SK-N-SH treated with all-trans-retinoic acid at 6 μM for 48 hours (cell line): ENCODE results near the gene C2orf78.
"Not testable (repeated sequence)": the region's sequence is repeated elsewhere in the genome, so short reads cannot be mapped to it uniquely, and the experiment has no call there.

Experiments
- BACH2 ChIP-seq: fragments of 250-450 bp; sonication (Bioruptor Pico); IDR thresholded peaks from 2 replicates; pipeline ENCODE4 v1.9.0; 2021; ENCODE audit warnings: mild to moderate bottlenecking, borderline replicate concordance
- CSRNP3 ChIP-seq: fragments of 250-450 bp; sonication (Bioruptor Pico); IDR thresholded peaks from 2 replicates; pipeline ENCODE4 v1.5.1; 2021; ENCODE audit warnings: mild to moderate bottlenecking, moderate library complexity
- ESRRG ChIP-seq: fragments of 250-450 bp; sonication (Bioruptor Pico); IDR thresholded peaks from 2 replicates; pipeline ENCODE4 v1.6.1; 2021; ENCODE audit warnings: mild to moderate bottlenecking
- PPARA ChIP-seq: fragments of 250-450 bp; sonication (Bioruptor Pico); IDR thresholded peaks from 2 replicates; pipeline ENCODE4 v1.5.0; 2020; ENCODE audit warnings: mild to moderate bottlenecking, borderline replicate concordance
- ZFP3 ChIP-seq: fragments of 250-450 bp; sonication (Bioruptor Pico); IDR thresholded peaks from 2 replicates; pipeline ENCODE4 v1.5.0; 2020; ENCODE audit warnings: mild to moderate bottlenecking, moderate library complexity
- TF ChIP-seq, protein P1 (sequence below): fragments of 250-450 bp; sonication (Bioruptor Pico); IDR thresholded peaks from 2 replicates; pipeline ENCODE4 v1.8.0; 2021; ENCODE audit warnings: low read depth, mild to moderate bottlenecking, moderate library complexity, borderline replicate concordance

GRCh38 chr2:73778867-73779466 lies 5.0 kb upstream of the C2orf78 start:
- TF ChIP-seq ZFP3 (CRISPR knock-in tag); PPARA (CRISPR knock-in tag); ESRRG (CRISPR knock-in tag); CSRNP3 (CRISPR knock-in tag); BACH2: not testable (repeated sequence)
- TF ChIP-seq, protein P1, sequence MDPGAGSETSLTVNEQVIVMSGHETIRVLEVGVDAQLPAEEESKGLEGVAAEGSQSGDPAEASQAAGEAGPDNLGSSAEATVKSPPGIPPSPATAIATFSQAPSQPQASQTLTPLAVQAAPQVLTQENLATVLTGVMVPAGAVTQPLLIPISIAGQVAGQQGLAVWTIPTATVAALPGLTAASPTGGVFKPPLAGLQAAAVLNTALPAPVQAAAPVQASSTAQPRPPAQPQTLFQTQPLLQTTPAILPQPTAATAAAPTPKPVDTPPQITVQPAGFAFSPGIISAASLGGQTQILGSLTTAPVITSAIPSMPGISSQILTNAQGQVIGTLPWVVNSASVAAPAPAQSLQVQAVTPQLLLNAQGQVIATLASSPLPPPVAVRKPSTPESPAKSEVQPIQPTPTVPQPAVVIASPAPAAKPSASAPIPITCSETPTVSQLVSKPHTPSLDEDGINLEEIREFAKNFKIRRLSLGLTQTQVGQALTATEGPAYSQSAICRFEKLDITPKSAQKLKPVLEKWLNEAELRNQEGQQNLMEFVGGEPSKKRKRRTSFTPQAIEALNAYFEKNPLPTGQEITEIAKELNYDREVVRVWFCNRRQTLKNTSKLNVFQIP (CRISPR knock-in tag): not testable (repeated sequence)
